Measurements from ENCODE around the gene HK3. TPM values are rescaled to one million over a fixed set of nuclear protein-coding genes. Genes with fewer than 3 reads are reported as not detected.

The HK3 gene, protein sequence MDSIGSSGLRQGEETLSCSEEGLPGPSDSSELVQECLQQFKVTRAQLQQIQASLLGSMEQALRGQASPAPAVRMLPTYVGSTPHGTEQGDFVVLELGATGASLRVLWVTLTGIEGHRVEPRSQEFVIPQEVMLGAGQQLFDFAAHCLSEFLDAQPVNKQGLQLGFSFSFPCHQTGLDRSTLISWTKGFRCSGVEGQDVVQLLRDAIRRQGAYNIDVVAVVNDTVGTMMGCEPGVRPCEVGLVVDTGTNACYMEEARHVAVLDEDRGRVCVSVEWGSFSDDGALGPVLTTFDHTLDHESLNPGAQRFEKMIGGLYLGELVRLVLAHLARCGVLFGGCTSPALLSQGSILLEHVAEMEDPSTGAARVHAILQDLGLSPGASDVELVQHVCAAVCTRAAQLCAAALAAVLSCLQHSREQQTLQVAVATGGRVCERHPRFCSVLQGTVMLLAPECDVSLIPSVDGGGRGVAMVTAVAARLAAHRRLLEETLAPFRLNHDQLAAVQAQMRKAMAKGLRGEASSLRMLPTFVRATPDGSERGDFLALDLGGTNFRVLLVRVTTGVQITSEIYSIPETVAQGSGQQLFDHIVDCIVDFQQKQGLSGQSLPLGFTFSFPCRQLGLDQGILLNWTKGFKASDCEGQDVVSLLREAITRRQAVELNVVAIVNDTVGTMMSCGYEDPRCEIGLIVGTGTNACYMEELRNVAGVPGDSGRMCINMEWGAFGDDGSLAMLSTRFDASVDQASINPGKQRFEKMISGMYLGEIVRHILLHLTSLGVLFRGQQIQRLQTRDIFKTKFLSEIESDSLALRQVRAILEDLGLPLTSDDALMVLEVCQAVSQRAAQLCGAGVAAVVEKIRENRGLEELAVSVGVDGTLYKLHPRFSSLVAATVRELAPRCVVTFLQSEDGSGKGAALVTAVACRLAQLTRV
- total RNA-seq, result under 0.01 TPM in 1 of 2 replicates, not detected in the other

GRCh38 chr5:176899296-176899891 is at the start of gene HK3:
TSS of gene HK3 (minus strand) at chr5:176899346. CDS start at chr5:176896159, 3,187 bp downstream.

Other genes starting within 250 kb of the HK3 start
- under 0.01 TPM in 1 of 2 replicates, not detected in the other for gene UNC5A, start 88.8 kb downstream of the HK3 start, total RNA-seq
- 30.8 and 36.3 TPM in 2 replicates for gene UIMC1, start 107.4 kb upstream of the HK3 start, total RNA-seq
- gene ZNF346, start 123.3 kb upstream of the HK3 start, total RNA-seq, result 12.9 and 19.5 TPM in 2 replicates
- gene FGFR4, start 187.6 kb upstream of the HK3 start, total RNA-seq, result 0.43 and 1.5 TPM in 2 replicates
- gene NSD1, start 234.4 kb upstream of the HK3 start, total RNA-seq, result 37.6 and 59.6 TPM in 2 replicates

Data from placental pericyte (primary cell).